ENCODE results near the gene AKAP1. TPM values are rescaled to one million over a fixed set of nuclear protein-coding genes. Genes with fewer than 3 reads are reported as not detected.
A peak's percentile ranks its signal among the peaks of the same experiment; 100 is the strongest.

The AKAP1 gene
- polyA plus RNA-seq, 1 donor from 2014 or later: 38.7 TPM

- Histone ChIP-seq H3K4me3 (ENCODE audit: low read length) (no peak overlapping the region), H3K9me3 (ENCODE audit: low read length) (no peaks in the 10 kb centered on the region), H3K27ac (ENCODE audit: low read length) (no peak overlapping the region), H3K79me2 (replicated peaks; ENCODE audit: insufficient read depth, low read length) (no peaks in the 10 kb centered on the region), H3K27me3 (ENCODE audit: insufficient read depth, low read depth, low read length) (no peaks in the 10 kb centered on the region), H3K4me2 (ENCODE audit: low read length) (no peak overlapping the region), H4K20me1 (ENCODE audit: insufficient read depth) (no peaks in the 10 kb centered on the region), H3K9ac (ENCODE audit: low read length) (no peak overlapping the region), H3F3A (ENCODE audit: insufficient read depth, low read length, poor library complexity, severe bottlenecking) (peaks cover 1% of the 10 kb centered on the region), H3K9me2 (ENCODE audit: insufficient read depth, low read length) (no peaks in the 10 kb centered on the region), H2AFZ (ENCODE audit: low read depth, low read length) (no peak overlapping the region), H3K36me3 (ENCODE audit: insufficient read depth, low read length) (no peaks in the 10 kb centered on the region)
- TF ChIP-seq SMC3 (conservative IDR thresholded peaks at IDR 0.05; ENCODE audit: poor library complexity) (peak; percentile 75), CTCF (IDR thresholded peaks at IDR 0.05; ENCODE audit: poor library complexity, severe bottlenecking) (peak; percentile 70), RAD21 (conservative IDR thresholded peaks at IDR 0.05) (peak; percentile 78), TAF1 (IDR thresholded peaks at IDR 0.05; ENCODE audit: low read depth) (no peak)
Measured at GRCh38 chr17:57130708-57131461, 45.8 kb downstream of the AKAP1 start.

DNA sequence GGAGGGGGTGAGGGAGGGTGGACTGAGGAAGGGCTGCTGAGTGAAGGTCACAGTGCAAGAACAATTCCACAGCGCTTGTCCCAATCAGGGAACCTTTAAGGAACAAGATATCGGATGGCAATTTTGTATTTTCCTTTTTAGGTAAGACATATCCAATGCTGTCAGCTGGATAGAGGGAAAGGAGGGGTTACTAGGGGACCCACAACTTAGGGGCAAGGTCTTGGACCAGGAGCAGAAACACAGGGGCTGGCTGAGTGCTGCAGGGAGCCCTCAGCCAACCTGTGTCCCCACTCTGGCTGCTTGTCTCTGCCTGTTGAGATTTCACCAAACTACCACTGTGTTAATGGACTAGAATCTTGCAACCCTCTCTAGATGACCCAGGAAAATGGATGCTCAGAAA is 47.6 kb downstream of the AKAP1 start:
- no peaks in the 10 kb centered on the region for H3K27me3 ChIP-seq (ENCODE audit: insufficient read depth, low read depth, low read length)
- no peaks in the 10 kb centered on the region for H3K9me2 ChIP-seq (ENCODE audit: insufficient read depth, low read length)
- TF ChIP-seq RAD21 (conservative IDR thresholded peaks at IDR 0.05) (no peak), REST (IDR thresholded peaks at IDR 0.05; ENCODE audit: borderline replicate concordance) (no peak), CTCF (IDR thresholded peaks at IDR 0.05; ENCODE audit: poor library complexity, severe bottlenecking) (no peak), EP300 (conservative IDR thresholded peaks at IDR 0.05; ENCODE audit: poor library complexity, severe bottlenecking) (no peak)
- no peak overlapping the region for H2AFZ ChIP-seq (ENCODE audit: low read depth, low read length)
- H3K4me2 ChIP-seq (ENCODE audit: low read length): no peak overlapping the region
- no peaks in the 10 kb centered on the region for H4K20me1 ChIP-seq (ENCODE audit: insufficient read depth)
- no peaks in the 10 kb centered on the region for H3K36me3 ChIP-seq (ENCODE audit: insufficient read depth, low read length)
- no peak overlapping the region for H3K9ac ChIP-seq (ENCODE audit: low read length)
- H3K79me2 ChIP-seq (replicated peaks; ENCODE audit: insufficient read depth, low read length): no peaks in the 10 kb centered on the region
- H3K27ac ChIP-seq (ENCODE audit: low read length): no peak overlapping the region
- H3F3A ChIP-seq (ENCODE audit: insufficient read depth, low read length, poor library complexity, severe bottlenecking): peaks cover 5% of the 10 kb centered on the region
- H3K4me3 ChIP-seq (ENCODE audit: low read length): no peak overlapping the region
- H3K9me3 ChIP-seq (ENCODE audit: low read length): no peaks in the 10 kb centered on the region
